SK-MEL-5 (cell line): ENCODE measurements around the gene BTNL8. TPM values are rescaled to one million over a fixed set of nuclear protein-coding genes. Genes with fewer than 3 reads are reported as not detected.
"Not testable (repeated sequence)": the region's sequence is repeated elsewhere in the genome, so short reads cannot be mapped to it uniquely, and the experiment has no call there.

Source experiments
- DNase-seq: peaks from one replicate; pipeline ENCODE4 v3.0.0-alpha.2; 2016; ENCODE audit warnings: low read depth, low spot score
- in situ Hi-C: cut with HindIII; loops from 2 replicates; pipeline ENCODE4 v1.10.0; 2016; ENCODE audit warnings: low sequenced_read_pairs, high pct_unique_total_duplicates, low pct_unique_long_range_greater_than_20kb
- total RNA-seq: library from RNA; depleted of rRNA; stranded (reverse); fragments of >200 nt; shearing (Covaris generic); gene quantifications from 2 replicates; pipeline ENCODE4 v1.2.3, GENCODE V29; 2014

The BTNL8 gene
- total RNA-seq, 1 experiment from 2014 or later = 0.08 TPM

DNA sequence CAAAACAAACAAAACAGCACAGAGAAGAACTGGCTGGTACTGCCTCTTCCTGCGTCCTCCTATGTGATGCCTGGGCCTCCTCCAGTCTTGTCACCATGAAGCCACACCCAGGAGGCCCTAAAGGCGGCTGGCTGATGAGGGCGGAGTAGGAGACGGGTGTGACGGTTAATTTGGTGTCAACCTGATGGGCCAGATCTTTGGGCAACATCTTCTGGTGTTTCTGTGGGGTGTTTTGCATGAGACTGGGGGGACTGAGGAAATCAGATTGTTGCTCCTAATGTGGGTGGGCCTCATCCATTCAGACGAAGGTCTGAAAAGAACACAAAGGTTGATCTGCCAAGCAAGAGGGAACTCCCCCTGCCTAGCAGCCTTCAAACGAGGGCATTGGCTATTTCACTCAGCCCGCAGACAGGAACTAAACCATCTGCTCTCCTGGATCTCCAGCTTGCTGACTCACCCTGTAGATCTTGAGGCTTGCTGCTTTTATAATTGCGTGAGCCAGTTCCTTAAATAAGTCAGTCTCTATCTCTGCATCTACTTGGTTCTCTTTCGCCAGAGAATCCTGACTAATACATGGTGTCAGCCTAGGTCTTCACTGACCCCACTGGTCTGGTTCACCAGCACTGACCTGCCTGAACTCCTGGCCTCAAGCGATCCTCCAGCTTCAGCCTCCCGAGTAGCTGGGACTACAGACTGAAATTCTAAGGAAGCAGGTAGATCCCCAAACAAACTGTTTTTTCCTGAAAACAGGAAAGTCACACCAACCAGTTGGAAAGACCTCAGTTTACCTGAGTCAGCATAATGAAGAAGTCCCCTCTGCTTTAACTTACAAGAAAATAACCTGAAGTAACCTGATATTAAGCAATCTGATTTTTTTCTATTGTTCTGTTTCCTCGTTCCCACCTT, 25.1 kb upstream of the BTNL8 start:
- no peak for DNase-seq
- in situ Hi-C loops = no loop called here

GRCh38 chr5:180874804-180875582, 24.0 kb upstream of the BTNL8 start:
- DNase-seq = no peak
- in situ Hi-C loops = no loop called here

DNA sequence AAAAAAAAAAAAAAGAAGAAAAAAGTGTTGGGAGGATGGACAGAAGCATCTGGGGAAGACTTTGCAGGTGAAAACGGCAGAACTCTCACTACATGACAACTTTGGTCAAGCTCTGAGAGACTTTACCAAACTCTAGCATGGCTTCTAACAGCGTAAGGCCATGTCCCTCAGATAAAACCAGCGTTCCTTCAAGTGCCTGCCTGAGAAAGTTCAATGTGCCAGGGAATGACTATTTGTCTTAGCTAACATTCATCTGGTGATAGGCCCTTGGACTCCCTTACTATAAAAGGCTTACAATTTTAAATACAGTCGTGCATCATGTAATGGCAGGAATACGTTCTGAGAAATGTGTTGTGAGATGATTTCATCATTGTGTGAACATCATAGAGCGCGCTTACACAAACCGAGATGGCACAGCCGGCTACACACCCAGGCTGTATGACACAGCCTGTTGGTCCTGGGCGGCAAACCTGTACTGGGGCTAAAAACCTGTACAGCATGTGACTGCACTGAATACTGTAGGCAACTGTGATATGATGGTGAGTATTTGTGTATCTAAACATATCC, 23.0 kb upstream of the BTNL8 start:
- in situ Hi-C loops = no loop called here
- no peak for DNase-seq

DNA sequence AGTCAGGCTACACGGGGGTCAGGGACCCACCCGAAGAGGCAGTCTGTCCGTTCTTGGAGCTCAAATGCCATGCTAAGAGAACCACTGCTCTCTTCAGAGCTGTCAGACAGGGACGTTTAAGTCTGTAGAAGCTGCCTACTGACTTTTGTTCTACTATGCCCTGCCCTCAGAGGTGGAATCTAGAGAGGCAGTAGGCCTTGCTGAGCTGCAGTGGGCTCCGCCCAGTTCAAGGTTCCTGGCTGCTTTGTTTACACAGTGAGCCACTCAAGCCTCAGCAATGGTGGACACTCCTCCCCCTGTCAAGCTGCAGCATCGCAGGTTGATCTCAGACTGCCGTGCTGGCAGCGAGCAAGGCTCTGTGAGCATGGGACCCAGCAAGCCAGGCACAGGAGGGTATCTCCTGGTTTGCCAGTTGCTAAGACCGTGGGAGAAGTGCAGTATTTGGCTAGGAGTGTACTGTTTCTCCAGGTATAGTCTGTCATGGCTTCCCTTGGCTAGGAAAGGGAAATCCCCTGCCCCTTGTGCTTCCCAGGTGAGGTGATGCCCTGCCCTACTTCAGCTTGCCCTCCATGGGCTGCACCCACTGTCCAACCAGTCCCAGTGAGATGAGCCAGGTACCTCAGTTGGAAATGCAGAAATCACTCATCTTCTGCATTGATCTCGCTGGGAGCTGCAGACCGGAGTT, 13.0 kb upstream of the BTNL8 start:
- in situ Hi-C loops, DNase-seq: not testable (repeated sequence)

DNA sequence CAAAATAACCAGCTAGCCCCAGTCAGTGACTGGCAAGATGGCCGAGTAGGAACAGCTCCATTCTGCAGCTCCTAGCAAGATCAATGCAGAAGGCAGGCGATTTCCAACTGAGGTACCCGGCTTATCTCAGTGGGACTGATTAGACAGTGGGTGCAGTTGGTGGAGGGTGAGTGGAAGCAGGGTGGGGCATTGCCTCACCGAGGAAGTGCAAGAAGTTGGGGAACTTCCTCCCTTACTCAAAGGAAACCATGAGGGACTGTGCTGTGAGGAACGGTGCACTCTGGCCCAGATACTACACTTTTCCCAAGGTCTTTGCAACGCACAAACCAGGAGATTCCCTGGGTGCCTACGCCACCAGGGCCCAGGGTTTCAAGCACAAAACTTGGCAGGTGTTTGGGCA, 9.6 kb upstream of the BTNL8 start:
- no peak for DNase-seq
- in situ Hi-C loops = no loop called here

DNA sequence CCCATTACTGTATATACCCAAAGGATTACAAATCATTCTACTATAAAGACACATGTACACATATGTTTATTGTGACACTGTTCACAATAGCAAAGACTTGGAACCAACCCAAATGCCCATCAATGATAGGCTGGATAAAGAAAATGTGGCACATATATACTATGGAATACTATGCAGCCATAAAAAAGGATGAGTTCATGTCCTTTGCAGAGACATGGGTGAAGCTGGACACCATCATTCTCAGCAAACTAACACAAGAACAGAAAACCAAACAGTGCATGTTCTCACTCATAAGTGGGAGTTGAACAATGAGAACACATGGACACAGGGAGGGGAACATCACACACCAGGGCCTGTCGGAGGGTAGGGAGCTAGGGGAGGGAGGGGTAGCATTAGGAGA, 3.6 kb upstream of the BTNL8 start:
- DNase-seq, in situ Hi-C loops: not testable (repeated sequence)

GRCh38 chr5:180900178-180900577, 1.2 kb downstream of the BTNL8 start:
- in situ Hi-C loops = no loop called here
- DNase-seq = no peak

GRCh38 chr5:180901319-180902009, 2.5 kb downstream of the BTNL8 start:
- DNase-seq = no peak
- in situ Hi-C loops = no loop called here

DNA sequence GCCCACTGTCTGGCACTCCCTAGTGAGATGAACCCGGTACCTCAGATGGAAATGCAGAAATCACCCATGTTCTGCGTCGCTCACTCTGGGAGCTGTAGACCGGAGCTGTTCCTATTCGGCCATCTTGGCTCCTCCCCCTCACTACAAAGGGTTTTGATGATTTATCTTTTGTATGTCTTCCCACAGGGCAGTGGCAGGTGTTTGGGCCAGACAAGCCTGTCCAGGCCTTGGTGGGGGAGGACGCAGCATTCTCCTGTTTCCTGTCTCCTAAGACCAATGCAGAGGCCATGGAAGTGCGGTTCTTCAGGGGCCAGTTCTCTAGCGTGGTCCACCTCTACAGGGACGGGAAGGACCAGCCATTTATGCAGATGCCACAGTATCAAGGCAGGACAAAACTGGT, 9.4 kb downstream of the BTNL8 start:
- DNase-seq = no peak
- in situ Hi-C loops = no loop called here

DNA sequence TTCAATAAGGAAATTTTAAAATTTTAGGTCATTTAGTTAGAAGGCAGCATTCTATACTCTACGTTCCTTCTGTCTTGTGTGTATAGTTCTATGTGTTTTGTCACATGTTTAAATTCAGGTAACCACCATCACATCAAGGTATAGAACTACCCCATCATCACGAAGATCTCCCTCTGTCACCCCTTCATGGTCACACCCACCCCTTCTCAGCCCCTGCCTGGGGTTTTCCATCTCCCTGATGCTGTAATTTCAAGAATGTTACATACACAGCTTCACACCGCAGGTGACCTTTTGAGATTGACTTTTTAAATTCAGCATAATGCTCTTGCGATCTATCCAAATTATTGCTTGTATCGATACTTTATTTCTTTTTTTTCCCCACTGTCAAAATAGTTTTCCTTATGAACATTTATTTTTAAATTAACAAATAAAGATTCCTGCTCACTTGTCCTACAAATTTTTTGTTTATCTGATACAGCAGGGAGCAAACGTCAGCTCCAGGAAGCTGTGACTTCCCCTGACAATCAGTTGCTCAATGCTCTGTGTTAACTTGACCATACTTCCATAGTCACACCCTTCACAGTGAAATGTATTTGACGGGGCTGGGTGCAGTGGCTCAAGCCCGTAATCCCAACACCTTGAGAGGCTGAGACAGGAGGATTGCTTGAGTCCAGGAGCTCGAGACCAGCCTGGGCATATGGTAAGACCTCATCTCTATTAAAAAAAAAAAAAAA, 10.2 kb downstream of the BTNL8 start:
- DNase-seq = no peak
- in situ Hi-C loops = no loop called here

DNA sequence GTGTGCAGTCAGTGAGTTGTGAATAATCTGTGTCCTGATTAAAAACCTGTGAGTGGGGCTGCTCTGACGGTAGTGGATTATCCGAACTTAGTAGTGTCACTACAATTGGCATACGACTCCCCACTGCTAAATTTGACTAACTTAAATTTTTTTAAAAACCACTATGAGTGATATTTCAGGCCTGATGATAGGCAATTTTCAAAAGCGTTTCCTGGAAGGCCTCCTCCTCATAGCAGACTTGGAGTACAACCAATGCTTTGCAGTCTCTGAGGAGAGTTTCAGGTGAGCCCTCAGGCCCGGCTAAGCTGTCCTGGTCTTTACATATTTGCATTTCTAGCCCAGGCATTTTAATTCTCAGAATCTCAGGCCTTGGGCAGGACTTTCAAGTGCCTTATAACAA, 10.8 kb downstream of the BTNL8 start:
- in situ Hi-C loops = no loop called here
- no peak for DNase-seq

GRCh38 chr5:180910182-180910581, 11.2 kb downstream of the BTNL8 start:
- in situ Hi-C loops = no loop called here
- DNase-seq = no peak

- DNase-seq = peak; percentile 6
- in situ Hi-C loops = no loop called here
Observed at GRCh38 chr5:180910735-180911134, 11.8 kb downstream of the BTNL8 start.

DNA sequence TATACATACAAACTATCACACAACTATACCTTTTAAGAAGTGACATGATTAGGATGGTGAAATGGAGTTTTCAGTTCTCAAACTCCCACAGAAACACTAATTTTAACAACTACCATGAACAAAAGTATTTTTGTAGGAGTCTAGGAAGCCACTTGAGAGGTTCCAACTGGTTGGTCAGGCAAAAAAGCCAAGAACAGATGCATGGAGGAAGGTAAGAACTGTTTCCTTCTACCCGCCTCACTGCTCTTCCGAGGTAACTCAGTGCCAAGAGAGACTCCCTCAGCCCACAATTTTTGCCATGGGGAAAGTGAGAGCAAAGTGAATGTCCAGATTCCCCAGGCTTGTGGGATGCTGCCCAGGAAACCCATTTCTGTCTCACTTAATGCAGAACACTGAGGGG, 15.7 kb downstream of the BTNL8 start:
- no peak for DNase-seq
- in situ Hi-C loops = no loop called here

GRCh38 chr5:180915924-180916323, 17.0 kb downstream of the BTNL8 start:
- no peak for DNase-seq
- in situ Hi-C loops = no loop called here

DNA sequence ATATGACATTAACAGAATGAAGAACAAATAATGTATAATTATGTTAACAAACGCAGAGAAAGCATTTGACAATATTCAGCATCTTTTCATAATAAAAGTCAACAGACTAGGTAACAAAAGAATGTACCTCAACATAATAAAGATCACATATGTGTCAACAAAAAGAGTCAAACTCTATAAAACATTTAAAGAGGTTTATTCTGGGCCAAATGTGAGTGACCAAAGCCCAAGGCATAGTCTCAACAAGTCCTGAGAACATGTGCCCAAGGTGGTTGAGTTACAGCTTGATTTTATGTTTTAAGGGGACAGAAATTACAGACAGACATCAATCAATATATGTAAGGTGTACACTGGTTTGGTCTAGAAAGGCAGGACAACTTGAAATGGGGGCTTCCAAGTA, 19.4 kb downstream of the BTNL8 start:
- no peak for DNase-seq
- in situ Hi-C loops = no loop called here

GRCh38 chr5:180920710-180921109, 21.8 kb downstream of the BTNL8 start:
- DNase-seq = no peak
- in situ Hi-C loops = no loop called here
